HG03575 (cell line): Measurements from ENCODE around the gene DIP2A.

Source experiments
- ATAC-seq: cut with Tn5 transposase; IDR thresholded peaks from one replicate; pipeline ENCODE4 v1.9.1; 2021; ENCODE audit not compliant: unreplicated experiment, insufficient number of reproducible peaks, low FRiP score; ENCODE audit errors: extremely low read depth

The DIP2A gene

GRCh38 chr21:46546799-46547198, 88.1 kb downstream of the DIP2A start:
- ATAC-seq: no peak

DNA sequence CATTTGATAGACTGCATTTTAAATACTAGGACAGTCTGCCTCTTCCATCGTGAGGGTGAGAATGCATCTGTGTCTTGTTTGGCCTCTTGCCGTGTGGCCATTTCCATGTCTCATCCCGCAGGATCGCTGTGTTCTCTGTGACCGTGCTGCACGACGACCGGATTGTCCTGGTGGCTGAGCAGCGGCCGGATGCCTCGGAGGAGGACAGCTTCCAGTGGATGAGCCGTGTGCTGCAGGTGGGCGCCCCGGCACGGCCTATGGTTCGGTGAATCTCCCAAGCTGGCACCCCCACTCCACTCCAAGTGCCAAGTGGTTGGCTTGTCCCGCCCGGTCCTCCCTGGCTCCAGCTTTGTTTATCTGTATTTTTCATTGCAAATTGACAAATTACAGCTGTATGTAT, 91.0 kb downstream of the DIP2A start:
- ATAC-seq: no peak

DNA sequence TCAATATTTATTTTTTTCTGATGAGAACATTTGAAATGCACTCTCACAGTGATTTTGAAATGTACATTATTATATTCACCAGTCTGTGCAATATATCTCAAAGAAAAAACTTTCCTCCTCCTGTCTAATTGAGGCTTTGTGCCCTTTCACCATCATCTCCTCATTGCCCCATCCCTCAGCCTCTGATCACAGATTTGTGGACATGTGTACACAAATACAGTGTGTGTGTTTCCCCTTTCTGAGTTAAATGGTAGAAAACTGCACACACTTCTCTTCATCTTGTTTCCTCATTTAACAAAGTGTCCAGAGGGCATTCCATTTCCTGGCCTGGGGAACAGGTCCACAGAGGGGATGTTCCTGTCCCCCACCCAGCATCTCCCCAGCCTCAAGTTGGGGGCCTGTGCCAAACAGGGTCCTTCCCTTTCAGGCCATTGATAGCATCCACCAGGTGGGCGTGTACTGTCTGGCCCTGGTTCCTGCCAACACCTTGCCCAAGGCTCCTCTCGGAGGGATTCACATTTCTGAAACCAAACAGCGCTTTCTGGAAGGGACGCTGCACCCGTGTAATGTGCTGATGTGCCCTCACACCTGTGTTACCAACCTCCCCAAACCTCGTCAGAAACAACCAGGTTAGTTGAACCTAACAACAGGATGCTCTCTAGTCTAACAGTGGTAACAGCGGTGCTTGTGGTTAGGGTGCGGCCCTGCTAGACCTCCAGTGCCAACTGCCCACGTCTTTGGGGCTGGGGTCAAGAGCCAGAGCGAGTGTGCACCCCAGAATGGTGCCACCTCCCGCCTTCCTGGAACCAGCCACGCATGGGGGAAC, 91.6 kb downstream of the DIP2A start:
- ATAC-seq: no peak

DNA sequence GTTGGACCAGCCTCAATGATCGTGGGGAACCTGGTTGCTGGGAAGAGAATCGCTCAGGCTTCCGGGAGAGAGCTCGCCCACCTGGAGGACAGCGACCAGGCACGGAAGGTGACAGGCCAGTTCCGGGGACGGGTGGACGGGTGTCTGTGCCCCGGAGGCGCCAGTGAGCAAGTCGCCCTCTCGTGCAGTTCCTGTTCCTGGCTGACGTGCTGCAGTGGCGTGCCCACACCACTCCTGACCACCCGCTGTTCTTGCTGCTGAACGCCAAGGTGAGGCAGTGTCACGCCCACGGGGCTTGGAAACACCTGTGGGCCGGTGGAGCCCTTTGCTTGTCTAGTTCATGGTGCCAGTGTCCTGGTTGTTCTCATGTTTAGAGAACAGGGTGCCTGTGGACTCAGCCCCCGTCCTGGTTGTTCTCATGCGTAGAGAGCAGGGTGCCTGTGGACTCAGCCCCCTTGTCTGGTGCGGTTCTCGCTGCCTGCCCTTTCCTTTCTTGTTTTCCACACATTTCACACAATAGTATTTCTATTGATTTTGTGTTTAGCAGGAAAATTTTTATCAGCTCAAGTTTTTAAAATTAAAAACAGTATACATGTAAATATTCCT, 93.0 kb downstream of the DIP2A start:
- ATAC-seq: no peak

DNA sequence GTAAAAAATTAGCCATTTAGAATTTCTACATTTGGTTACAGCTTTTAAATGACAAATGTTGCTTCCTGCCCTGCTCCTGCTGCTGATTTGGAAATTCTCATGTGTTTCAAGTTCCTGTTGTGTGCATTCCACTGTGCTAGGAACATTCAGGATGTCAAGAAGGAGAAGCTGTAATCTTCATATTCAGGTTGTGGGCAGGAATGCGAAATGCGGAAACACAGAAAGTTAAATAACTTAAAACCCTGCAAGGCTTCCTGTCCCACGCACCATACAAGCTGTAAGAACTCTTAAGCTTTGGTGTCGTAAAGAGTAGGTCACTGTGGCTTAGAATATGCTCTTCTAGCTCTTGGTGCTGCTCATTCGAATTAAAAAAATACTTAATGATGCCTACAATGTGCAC, 93.6 kb downstream of the DIP2A start:
- no peak for ATAC-seq

- no peak for ATAC-seq
These were observed 94.2 kb downstream of the DIP2A start for GRCh38 chr21:46552865-46553379.

GRCh38 chr21:46553993-46554392, 95.3 kb downstream of the DIP2A start:
- no peak for ATAC-seq

DNA sequence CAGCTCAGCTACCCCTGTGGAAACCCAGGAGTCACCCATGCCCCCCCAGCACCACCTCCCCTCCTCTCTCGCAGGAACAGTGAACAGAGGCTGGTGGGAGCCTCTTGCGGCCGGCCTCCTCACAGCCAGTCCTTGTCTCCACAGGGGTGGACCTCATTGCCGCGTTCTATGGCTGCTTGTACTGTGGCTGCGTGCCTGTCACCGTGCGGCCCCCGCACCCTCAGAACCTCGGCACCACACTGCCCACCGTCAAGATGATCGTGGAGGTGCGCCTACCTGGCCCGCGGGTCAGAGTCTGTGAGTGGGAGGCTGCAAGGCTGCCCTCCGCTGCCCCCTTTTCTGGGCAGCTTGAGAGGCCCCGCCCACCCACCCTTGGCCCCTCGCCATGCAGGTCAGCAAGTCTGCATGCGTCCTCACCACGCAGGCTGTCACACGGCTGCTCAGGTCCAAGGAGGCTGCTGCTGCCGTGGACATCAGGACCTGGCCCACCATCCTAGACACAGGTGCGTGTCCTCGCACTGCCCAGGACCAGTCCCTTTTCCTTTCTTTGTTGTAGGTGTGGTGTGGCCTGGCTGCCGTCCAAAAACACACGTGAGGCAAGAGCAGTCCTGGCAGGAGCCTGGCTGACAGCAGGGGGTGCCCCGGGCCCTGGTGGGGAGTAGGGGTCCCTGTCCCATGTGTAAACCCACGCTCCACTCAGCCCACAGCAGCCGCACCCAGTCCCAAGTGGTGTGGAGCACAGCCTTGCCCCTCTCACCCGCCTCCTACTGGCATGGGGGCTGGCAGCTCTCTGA, 95.9 kb downstream of the DIP2A start:
- no peak for ATAC-seq

DNA sequence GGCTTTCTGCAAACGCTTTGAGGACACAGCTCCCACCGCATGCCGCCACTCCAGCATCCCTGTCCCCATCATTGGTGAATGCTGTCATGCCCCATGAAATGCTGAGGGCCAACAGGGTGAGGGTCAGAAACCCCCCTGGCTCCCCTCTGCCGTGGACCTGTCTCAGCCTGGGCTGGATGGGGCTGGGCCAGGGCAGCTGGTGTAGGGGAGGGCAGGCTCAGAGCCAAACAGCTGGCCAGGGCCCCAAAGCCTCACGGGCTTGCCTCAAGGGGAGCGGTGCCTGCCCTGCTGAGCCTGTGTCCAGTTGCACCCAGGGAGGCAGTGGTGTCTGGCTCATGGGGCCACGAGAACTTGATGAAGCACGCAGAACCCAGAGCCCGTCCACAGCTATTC, 96.5 kb downstream of the DIP2A start:
- ATAC-seq: no peak

DNA sequence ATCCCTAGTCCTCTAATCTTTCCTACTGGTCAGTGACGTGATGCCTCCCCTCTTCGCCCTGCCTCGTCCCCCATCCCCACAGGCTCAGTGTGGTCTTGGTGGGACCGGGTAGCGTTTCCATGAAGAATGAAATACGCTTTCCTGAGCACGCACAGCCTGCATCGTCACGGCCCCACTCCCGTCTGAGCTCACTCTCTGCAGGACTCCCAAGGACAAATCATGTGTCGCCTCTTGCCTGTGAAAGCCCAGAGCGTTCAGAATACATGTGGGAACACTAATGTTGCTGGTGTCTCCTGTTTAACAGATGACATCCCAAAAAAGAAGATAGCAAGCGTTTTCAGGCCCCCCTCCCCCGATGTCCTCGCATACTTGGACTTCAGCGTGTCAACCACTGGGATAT, 97.0 kb downstream of the DIP2A start:
- ATAC-seq: no peak

DNA sequence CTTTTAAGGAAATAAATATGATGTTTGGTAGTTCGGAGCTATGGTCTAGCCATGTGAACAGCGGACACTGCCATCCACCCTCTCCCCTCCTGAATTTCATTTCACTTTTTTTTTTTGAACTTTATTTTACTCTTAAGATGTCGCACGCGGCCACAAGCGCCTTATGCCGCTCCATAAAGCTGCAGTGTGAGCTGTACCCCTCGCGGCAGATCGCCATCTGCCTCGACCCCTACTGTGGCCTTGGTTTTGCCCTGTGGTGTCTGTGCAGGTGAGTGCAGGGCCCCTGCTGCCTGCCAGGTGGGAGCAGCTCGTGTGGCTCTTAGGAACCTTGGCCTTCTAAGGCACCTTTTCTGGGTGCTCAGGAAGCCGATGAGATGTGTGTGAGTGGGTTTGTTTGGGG, 98.1 kb downstream of the DIP2A start:
- ATAC-seq: no peak

DNA sequence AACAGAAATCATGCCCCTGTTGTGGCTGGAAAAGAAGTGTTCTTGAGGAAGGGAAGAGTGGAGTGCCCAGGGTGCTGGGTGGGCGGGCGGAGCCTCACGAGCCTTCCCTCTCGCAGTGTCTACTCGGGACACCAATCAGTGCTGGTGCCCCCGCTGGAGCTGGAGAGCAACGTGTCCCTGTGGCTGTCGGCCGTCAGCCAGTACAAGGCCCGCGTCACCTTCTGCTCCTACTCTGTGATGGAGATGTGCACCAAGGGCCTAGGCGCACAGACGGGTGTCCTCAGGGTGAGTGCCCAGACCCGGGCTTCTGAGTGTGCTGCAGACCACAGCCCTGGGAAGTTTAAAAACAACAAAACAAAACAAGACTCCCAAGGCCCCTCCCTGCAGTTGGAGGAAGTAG, 98.8 kb downstream of the DIP2A start:
- no peak for ATAC-seq

GRCh38 chr21:46557919-46558392, 99.3 kb downstream of the DIP2A start:
- ATAC-seq: no peak

DNA sequence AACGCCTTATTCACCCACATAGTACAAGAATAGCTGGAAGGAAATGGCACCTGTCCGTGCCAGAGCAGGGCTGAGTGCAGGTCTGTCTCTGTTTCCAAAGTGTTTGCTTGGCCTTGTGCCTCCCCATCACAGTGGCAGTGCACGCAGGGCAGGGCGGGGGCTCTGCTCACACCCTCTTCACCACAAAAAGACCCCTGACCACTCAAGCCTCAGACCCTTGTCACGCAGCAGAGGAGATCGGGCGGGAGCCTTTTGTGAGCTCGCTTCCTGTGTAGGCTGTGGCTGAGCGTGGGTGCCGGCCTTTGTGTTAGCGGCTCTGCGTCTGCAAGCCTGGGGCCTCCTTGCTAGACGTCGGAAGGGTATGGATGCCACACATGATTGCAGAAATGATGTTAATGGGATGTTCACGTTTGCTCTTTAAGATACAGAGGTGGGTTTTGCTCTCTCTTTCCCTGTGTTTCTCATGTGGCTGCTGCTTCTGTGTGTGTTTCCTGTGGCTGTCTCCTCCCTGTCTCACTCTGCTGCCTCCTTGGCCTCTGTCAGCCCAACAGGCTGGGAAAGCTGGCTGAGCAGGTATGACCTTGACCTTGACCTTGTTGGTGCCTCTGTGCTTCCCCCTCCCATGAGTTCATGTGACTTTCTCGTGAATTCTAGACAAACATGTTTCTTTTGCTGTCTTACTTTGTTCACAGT, 100.7 kb downstream of the DIP2A start:
- no peak for ATAC-seq

- ATAC-seq: no peak
These were observed 102.1 kb downstream of the DIP2A start for GRCh38 chr21:46560568-46561444.

GRCh38 chr21:46561445-46562090, 102.9 kb downstream of the DIP2A start:
- no peak for ATAC-seq

- no peak for ATAC-seq
These were observed 103.8 kb downstream of the DIP2A start for GRCh38 chr21:46562472-46562871.
